HuH-7 (cell line): ENCODE data around the gene PLD3.
"Not testable (repeated sequence)": the region's sequence is repeated elsewhere in the genome, so short reads cannot be mapped to it uniquely, and the experiment has no call there.

Experiments
- DNase-seq: peaks from one replicate; pipeline ENCODE4 v3.0.0; 2011; ENCODE audit warnings: low spot score

PLD3 gene

DNA sequence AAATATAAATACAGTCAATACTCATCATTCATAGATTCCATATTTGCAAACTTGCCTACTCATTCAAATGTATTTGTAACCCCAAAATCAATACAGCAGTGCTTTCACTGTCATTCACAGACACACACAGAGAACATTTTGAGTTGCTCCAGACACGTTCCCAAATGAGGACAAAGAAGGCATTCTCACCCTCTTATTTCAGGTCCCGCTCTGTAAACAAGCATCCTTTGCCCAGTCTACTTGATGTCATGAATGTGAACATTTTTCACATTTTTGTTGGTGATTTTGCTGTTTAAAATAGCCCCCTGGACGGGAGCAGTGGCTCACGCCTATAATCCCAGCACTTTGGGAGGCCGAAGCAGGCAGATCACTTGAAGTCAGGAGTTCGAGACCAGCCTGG lies 15.8 kb upstream of the PLD3 start:
- DNase-seq, result no peak

DNA sequence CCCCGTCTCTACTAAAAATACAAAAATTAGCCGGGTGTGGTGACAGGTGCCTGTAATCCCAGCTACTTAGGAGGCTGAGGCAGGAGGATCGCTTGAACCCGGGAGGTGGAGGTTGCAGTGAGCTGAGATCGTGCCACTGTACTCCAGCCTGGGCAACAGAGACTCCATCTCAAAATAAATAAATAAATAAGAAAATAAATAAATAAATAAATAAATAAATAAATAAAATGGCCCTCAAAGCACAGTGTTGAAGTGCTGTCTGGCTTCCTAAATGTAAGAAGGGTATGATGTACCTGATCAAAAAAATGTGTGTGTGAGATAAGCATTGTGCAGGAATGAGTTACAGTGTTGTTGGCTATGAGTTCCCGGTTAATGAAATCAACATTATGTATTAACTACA lies 15.4 kb upstream of the PLD3 start:
- not testable (repeated sequence) for DNase-seq

DNA sequence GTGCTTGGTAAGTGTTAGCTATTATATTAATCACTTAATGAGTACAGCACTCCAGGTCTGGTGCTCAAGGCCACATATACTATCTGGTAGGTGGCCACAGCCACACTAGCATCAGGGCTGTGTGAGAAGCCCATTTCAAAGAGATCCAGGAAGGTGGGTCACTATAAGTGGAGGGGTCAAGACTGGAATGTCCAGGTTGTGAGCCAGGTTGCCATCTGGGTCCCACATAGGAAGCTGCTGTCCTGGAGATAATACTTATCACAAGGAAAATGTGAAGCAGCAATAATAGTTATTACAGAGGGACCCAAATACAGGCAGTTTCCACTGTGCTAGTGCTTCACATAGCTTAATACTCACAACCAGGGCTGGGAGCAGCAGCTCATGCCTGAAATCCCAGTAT lies 13.4 kb upstream of the PLD3 start:
- no peak for DNase-seq

DNA sequence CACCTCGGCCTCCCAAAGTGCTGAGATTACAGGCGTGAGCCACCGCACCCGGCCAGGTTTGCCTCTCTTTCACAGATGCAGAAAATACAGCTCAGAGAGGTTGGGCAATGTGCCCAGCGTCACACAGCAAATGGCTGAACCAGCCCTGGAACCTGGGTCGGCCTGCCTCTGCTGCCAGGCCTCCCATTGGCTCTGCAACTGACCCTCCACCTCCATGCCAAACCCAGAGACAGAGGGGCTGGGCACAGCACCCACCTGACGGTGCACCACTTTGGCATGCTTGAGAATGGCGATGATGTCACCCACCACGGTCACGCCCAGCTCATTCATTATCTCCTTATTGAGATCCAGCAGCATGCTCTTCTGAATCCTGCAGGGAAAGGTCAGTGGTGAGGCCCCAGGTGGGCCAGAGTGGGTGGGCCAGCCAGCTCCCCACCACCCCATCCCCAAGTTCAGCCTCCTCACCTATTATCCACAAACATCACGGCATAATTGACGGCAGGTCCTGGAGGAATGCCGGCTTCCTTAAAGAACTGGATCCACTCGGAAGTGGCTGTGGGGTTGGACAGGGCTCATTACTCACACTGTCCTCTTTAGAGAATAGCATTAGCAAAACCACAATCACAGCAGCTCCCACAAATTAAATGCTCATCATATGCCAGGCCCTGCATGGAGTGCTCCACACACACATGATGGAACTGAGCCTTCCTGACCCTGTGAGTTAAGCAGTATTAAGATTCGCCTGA lies 12.5 kb upstream of the PLD3 start:
- DNase-seq, result no peak

DNA sequence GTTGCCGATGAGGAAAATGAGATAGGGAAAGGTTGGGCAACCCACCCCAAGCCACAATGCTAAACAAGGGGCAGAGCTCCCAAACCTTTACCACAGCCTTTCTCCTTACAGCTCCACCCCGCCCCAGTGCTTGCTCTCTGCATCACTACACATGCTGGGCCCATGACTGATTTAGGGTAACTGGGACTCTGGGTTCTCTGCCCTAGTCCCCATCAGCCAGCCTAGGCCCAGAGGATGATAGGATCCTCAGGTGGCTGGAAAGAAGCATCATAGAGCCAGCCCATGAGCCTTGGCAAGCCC lies 11.9 kb upstream of the PLD3 start:
- DNase-seq, result no peak

DNA sequence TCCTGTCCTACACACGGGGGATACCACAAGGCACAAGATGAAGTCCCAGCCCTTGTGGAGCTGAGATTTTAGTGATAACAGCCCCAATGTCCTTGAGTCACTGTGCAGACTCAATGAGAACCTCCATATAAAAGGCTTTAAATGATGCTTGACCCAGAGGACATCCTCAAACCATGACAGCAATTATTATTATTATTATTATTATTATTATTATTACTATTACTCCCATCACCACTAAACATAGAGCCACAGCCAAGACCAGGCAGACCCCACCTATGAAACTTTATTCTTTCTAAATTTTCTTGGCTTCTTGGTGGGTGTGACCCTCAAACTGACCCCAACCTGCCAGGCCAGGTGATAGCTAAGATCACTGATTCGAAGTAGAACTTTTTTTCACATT lies 11.4 kb upstream of the PLD3 start:
- DNase-seq, result no peak

DNA sequence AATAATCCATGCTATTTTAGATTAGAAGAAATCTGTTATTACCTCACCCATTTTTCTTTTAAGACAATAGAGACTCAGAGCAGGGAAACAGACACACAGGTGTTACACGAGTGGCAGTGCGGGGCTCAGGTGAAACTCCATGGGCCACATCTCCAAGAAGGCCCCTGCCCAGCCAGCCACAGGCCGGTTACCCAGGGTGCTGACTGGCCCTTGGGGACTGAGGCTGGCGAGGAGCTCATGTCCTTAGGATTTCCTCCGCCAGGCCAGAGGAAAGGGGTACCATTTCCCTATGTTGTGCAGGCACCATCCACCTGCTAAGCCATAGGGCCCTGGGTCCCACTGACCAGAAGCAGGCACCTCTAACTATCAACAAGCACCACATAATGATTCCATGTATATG lies 10.9 kb upstream of the PLD3 start:
- no peak for DNase-seq

DNA sequence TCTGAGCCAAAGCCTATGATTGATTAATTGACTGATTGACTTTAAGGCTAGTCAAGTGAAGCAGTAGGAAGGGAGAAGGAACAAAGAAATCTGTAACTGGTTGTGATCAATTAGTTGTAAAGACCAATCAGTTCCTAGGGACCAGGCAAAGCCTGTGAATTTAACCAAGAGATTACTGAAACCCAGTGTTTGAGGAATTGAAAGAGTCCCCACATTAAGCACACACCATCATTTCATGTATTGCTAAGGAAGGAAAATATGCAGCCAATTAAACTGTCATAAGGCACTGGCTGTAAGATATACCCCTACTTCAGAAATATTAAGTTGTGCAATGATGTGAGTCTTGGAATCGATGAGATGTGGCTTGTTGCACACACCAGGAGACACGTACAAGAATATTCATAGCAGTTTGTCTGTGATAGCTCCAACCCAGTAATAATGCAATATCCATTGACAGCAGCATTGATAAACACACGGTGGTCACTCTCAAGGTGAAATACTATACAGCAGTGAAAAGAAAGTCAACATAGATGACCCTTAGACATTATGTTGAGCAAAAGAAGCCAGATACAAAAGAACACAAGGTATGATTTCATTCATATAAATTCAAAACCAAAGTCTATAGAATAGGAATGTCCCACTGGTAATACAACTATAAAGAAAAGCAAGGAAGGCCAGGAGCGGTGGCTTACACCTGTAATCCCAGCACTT lies 9.3 kb upstream of the PLD3 start:
- DNase-seq, result no peak

DNA sequence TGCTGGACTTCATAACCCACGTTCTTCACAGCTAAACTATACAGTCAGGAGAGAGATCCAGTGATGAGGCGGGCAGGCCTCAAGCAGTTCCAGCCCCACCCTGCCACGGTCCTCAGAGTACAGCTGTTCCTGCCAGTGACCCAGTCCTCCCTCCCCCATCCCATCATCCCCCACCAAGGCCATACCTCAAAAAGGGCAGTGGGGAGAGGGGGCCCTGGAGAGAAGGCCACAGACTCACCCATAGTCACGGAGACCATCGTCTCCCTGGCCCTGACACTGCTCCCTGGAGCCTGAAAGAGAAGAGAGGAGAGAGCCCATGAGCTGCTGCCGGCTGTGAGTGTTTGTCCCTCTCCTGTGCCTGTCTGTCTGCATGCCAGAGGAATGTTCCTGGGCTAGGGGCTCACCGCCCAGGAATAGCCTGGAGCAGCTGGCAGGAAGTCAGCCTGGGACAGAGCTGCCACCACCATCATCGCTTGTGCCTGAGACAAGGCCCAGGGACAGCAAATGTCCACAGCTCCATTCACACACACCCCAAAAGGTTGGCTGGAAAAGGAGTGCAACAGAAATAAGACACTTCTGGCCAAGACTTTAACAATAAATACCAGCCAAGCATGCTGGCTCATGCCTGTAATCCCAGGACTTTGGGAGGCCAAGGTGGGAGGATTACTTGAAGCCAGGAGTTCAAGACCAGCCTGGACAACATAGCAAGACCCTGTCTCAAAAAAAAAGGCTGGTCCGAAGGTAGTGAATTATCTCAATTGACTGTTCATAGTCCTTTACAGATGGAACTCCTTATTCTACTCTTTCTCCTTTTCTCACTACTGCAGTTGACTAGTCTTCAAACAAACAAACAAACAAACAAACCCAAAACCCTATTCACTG lies 6.7 kb upstream of the PLD3 start:
- no peak for DNase-seq

DNA sequence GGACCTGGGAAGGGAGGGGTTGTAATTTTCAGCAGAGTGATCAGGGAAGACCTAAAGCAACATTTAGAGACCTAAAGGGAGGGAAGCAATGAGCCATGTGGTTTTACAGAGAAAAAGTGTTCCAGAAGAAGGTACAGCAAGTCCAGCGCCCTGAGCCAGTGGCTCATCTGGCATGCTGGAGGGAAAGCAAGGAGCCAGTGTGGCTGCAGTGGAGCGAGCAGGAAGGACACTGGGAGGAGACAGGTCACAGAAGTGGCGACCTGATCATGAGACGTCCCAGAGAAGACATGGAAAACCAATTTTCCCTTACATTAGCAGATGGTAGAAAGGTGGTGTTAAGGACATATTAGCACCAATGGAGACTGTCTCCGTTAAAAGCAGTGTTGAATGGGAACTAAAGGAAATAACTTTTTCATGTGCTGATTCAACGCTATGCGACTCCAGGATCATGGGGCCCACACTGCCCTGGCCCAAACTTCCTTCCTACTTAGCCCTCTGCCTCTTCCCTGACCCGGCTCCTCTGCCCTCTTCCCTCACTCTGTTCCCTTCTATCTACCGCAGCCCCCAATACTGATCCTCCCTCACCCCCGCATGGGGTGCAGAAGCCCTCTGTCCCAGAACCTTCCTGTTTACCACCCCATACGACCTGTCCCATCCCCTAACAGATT lies 5.7 kb upstream of the PLD3 start:
- no peak for DNase-seq

DNA sequence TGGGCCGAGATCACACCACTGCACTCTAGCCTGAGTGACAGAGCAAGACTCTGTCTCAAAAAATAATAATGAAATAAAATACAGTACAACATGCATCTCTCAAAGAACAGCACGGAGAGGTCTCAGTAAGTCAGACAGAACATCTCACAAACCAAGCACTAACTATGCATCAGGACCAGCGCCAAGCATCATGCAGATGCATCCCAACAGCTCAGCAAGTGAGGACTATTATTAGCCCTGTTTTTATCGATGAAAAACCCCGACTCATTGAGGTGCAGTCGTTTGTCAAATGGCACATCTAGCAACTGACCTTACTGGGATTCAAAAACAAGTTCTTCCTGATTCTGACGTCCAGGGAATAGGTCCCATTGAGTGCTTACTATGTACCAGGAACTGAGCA lies 4.1 kb upstream of the PLD3 start:
- no peak for DNase-seq

DNA sequence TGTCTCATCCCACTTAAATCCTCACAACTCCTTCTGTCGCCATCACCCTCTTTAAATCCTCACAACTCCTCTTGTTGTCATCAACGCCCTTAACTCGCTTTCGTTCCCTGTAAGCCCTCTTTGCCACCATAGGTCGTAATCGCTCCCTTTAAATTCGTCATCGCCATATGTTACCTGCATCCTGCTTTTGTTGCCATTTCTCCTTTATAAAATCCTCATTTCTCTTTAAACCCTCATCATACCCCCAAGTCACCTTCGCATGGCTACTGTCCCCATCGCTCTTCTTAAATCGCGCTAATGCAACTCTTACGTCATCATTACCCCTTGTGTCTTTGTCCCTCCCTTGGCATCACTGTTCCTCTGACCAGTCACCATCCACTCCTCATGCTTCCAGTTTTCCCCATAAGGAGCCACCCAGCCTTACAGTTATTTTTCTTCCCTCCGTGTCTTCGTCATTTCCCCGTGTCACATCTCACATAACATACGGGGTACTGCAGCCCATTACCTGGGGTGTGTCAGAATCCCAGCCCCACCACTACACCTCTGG lies 539 bp downstream of the PLD3 start:
- no peak for DNase-seq

DNA sequence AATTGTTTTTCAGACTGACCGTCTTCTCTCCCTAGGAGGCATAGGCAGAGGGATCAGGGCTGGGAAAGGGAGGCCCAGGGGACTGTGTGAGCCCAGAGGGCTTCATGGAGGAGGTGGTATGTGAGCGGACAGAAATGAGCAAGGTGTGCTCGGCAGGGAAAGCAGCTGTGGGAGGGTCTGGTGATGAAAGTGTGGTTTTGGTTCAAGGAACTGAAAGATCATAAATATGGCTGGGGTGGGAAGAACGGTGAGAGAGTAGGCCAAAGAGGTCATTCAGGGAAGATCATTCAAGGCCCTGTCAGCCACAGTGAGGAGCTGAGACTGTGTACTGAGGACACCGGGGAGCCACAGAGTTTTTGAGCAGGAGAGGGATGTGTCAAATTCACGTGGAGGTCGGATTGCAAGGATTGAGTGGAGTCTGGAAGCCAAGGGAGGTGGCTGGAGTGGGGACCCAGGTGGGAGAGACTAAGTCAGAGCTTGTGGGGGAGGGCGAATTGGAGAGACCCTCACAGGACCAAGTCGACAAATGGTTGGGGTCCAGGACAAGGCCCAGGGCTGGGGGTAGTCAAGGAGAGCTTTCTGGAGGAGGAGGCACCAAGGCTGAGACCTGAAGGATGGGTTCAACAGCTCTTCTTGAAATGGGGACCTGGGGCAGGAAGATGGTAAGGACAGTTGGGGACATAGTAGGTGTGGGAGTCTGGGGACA lies 7.6 kb downstream of the PLD3 start:
- DNase-seq, result no peak

DNA sequence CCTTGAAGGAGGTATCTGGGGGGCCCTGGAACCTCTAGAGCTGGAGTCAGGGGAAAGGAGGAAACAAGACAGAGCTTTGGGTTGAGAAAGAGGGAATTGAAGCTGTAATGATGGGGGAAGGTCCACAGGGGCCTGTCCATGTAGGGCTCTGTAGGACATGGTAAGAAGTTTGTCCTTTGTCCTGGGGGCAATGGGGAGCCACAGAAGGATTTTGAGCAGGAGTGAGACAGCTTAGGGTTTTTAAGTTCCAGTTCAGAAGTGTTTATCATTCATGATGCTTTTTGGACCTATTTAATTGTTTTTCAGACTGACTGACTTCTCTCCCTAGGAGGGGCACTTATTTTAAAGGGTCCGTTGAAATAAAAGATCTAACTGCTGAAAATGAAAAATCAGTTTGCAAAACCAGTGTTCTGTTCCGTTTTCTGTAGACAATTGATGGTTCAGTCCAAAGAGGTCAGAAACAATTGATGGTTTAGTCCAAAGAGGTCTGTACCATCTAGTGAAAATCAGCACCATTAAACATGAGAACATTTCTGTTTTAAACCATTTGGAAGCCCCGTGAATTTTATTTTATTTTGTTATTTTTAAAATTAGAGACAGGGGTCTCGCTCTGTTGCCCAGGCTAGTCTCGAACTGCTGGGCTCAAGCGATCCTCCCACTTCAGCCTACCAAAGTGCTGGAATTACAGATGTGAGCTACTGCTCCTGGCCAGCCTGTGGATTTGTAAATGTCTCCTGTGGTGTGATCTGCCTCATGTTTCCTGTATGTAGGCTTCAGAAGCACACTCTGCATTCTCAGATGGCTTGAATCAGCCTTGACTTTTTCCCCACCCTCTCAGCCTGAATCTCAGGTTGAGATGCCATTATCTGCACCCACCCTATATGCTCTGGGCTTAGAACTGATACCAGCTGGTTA lies 8.4 kb downstream of the PLD3 start:
- no peak for DNase-seq

DNA sequence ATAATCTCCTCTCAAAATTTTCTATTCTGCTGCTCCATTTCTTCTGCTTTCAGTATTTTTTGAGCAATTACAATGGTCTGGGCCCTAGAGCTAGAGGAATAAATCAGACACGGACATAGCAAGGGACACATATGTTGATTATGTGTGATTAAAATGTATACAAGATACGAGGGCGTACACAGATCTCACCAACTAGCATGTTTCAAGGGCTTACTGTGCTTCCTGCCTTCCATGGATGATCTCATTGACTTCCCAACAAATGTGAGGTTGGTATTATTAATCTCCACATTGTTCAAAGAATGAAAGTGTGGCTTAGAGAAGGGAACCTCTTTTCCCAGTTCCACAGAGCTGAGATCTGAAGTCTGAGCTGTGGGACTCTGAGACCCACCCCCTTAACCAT lies 9.1 kb downstream of the PLD3 start:
- DNase-seq, result no peak

DNA sequence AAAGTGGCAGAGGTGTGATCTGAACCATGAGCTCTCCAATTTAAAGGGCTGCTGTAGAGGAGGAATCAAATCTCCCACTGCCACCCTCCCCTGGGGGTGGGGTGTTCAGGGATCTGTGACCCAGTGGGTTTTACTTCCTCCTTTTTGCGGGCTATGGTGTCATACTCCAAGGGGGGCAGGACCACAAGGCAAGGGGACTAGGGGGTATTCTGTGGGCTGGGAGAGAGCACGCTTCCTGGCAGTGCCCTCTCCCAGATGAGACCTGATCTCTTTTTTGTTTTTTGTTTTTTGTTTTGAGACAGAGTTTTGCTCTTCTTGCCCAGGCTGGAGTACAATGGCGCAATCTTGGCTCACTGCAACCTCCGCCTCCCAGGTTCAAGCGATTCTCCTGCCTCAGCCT lies 10.3 kb downstream of the PLD3 start:
- DNase-seq, result no peak

DNA sequence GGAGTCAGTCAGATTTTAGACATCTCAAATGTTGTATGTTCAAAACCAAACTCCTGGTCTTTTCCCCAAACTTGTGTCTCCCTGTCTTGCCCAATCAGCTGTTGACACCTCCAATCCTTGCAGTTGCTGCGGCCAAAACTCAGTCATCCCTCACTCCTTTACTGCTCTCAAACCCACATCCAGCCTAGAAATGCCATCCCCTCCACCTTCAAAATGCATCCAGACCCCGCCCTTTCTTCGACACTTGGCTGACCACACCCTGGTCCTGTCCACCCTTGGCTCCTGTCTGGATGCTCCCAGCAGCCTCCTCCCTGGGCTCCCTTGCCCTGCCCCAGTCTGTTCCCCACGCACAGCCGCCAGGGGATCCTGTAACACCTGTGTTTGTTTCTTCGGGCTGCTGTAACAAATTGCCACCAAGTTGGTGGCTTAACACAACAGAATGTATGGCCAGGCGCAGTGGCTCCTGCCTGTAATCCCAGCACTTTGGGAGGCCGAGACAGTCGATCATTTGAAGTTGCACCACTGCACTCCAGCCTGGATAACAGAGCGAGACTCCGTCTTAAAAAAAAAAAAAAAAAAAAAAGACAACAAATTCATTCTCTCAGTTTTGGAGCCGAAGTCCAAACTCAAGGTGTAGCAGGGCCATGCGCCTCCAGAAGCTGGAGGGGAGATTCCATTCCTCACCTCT lies 11.7 kb downstream of the PLD3 start:
- no peak for DNase-seq

DNA sequence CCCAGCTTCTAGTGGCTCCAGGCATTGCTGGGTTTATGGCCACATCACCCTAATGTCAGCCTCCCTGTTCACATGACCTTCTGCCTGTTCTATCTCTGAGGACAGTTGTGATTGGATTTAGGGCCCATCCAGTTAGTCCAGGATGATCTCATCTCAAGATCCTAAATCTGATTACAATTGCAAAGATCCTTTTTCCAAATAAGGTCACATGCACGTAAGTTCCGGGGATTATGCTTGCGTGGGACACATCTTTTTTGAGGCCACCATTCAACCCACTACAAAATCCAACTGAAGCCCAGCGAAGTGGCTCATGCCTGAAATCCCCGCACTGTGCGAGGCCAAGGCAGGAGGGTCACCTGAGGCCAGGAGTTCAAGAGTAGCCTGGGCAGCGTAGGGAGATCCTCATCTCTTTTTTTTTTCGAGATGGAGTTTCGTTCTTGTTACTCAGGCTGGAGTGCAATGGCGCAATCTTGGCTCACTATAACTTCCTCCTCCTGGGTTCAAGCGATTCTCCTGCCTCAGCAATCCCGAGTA lies 12.3 kb downstream of the PLD3 start:
- DNase-seq, result no peak

DNA sequence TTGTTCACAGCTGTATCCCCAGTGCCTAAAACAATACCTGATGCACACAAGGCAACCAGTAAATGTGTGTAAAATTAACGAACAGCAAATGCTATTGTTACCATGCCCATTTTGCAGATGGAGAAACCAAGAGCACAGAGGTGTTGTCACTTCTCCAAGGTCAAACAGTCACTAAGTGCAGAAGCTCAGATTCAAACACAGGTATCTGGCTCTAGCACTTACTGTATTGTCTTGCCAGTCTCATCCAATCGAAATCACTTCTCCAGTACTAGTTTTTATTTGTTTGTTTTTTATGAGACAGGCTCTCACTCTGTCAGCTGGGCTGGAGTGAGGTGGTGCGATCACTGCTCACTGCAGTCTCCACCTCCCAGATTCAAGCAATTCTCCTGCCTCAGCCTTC lies 13.7 kb downstream of the PLD3 start:
- no peak for DNase-seq

DNA sequence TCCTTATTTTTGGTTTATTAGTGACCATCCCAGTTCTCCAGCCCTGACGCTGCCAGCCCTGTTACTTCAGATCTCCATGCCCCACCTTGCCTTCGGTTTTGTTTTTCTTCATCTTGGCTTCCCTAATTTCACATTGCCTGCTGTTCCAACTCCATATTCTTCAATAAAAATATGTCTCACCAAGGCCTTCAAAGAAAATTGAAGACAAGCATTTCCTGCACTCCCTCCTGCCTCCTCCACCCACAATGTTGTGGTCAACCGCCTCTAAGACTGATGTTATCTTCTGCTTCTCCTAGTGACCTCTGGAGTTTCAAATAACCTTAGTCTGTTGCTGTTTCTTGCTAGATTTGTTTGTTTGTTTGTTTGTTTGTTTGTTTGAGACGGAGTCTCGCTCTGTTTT lies 14.6 kb downstream of the PLD3 start:
- no peak for DNase-seq
